ENCODE data around the gene NTNG2.

The NTNG2 gene

DNA sequence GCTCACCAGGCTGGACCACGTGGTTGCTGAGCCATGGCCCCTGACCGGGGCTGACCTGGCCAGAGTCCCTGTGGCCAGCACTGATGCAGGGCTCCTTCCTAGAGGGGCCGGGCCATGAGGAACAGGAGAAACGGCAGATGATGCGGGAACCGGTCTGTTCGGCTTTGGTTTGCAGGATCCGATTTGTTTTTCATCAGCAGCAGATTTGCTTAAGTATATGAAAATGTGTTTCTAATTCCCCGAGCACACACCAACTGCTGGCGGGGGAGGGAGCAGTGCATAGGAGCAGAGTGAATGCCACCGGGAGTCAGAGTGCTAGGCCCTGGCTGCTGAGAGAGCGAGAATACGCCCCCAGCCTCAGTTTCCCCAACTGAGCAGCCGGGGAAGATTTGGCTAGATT is 13.6 kb downstream of the NTNG2 start:
- no peak for DNase-seq

DNA sequence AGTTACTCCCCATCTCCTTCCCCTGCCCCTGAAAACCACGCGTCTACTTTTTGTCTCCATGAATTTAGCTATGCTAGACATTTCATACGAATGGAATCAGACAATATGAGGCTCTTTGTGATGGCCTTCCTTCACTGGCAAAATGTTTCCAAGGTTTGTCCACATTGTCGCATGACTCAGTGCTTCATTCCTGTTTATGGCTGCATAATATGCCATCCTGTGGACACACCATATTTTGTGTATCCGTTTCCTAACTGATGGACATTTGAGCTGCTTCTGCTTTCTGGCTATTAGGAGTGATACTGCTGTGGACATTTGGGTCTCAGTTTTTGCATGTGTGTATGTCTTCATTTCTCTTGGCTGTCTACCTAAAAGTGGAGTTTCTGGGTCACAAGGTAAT is 14.5 kb downstream of the NTNG2 start:
- no peak for DNase-seq

DNA sequence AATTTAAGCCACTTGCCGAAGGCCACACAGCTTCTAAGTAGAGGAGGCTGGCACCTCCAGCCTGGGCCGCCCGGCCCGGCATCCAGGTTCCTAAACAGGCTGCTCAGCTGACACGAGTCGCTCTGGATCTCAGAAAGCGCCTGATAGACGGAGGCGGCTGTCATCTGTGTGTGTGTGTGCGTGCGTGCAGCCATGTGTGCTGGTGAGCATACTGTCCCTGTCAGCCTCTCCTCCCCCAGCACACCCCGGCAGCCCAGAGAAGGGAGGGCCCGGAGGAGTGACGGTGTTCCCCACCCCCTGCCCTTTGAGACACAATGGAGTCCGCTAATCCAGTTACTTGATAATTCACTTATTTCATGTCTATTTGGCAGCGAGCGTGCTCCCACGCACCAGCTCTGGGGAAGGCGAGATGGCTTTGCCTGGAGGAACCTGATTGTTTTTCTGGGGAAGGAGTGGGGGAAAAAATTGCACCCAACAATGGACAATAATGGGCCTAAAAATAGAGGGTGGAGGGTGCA is 20.0 kb downstream of the NTNG2 start:
- DNase-seq = no peak

- DNase-seq = no peak
These were observed 20.6 kb downstream of the NTNG2 start for GRCh38 chr9:132182314-132183091.

GRCh38 chr9:132183134-132183533 is 21.3 kb downstream of the NTNG2 start:
- no peak for DNase-seq

DNA sequence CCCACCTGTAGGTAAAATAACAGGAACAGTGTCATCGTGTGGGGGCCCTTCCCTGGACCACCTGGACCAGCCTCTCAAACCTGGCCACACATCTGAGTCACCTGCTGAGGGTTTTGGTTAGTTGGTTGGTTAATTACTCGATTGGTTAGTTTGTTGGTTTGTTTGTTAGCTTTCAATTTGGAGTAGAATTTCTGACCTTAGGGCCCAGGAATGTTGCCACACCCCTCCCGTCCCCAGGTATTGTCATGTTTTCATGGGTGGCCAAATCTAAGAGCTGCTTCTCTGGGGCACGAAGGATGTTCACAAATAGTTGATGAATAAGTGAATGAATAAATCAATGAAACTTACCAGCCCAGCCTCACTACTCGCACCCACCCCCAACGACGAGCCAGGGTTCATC is 21.9 kb downstream of the NTNG2 start:
- no peak for DNase-seq

- DNase-seq = no peak
These were observed 22.3 kb downstream of the NTNG2 start for GRCh38 chr9:132184124-132184523.

DNA sequence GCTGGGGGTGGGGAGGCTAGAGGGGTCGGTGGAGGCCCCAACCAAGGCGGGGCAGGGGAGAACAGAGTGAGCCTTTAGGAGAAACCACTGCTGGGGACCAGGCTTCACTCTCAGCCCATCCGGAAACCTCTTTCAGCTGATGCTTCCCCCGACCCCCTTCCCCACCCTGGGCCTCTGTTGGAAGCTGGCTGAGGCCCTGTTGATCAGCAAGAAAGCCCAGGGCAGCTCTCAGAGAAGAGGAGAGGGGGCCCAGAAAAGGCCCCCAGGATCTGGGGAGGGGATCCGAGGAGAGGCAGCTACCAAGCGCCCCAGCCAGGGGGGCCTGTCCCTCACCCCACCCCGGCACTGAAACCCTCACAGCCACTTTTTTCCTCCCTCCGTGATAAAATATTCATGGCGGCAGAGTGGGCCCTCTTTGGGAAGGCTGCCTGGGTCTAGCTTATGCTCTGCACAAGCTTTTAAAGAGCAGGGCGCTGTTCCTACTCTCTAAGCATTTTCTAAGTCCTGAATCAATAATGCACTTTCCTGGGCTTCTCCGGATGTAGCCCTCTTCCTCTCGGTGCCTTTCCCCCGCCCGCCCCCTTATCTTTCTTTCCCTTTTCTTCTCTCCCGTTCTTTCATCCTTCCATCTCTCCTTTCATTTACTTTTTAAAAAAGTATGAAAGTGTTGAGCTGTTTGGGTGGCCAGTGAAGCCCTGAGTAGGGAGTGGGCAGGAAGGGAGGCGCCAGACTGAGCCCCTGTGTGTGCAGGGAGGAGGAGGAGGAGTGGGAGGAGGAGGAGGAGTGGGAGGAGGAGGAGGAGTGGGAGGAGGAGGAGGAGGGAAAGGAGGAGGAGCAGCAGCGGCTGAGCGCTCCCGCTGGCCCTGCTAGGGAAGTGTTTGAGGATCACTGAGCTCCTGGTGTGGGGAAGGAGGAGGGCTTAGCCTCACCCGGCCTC is 23.5 kb downstream of the NTNG2 start:
- no peak for DNase-seq

DNA sequence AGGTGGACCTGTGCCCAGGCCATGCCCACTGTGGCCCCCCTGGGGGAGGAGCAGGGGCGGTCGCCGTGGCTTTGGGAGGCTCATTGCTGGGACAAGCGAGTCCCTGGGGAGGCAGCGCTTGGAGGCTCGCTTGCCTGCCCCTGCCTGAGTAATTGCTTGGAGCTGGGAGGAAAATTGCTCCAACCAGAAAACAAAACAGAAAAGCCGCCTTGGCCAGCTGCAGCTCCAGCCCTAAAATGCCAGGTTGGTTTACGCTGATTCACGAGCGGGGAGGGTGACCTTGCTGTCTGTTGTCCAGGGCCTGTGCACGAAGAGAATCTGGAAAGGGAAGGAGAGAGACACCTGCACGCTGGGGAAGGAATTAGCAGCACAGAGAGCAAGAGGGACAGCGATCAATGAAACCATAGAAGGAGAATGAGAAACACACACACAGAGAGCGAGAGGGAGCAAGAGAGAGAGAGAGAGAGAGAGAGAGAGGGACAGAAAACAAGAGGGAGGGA is 25.3 kb downstream of the NTNG2 start:
- DNase-seq = no peak

GRCh38 chr9:132190966-132191365 is 29.1 kb downstream of the NTNG2 start:
- no peak for DNase-seq

- DNase-seq = no peak
These were observed 30.9 kb downstream of the NTNG2 start for GRCh38 chr9:132192728-132193127.

- no peak for DNase-seq
These were observed 31.6 kb downstream of the NTNG2 start for GRCh38 chr9:132193227-132194124.

- no peak for DNase-seq
These were observed 32.6 kb downstream of the NTNG2 start for GRCh38 chr9:132194508-132194907.

- DNase-seq = no peak
These were observed 35.5 kb downstream of the NTNG2 start for GRCh38 chr9:132197315-132197714.

DNA sequence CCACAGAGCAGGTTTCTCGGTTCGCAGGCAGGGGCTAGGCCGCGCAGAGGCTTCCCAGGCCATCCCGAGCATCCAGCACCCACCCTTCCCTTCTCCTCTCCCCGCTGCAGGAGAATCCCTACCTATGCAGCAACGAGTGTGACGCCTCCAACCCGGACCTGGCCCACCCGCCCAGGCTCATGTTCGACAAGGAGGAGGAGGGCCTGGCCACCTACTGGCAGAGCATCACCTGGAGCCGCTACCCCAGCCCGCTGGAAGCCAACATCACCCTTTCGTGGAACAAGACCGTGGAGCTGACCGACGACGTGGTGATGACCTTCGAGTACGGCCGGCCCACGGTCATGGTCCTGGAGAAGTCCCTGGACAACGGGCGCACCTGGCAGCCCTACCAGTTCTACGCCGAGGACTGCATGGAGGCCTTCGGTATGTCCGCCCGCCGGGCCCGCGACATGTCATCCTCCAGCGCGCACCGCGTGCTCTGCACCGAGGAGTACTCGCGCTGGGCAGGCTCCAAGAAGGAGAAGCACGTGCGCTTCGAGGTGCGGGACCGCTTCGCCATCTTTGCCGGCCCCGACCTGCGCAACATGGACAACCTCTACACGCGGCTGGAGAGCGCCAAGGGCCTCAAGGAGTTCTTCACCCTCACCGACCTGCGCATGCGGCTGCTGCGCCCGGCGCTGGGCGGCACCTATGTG is 36.1 kb downstream of the NTNG2 start:
- no peak for DNase-seq

DNA sequence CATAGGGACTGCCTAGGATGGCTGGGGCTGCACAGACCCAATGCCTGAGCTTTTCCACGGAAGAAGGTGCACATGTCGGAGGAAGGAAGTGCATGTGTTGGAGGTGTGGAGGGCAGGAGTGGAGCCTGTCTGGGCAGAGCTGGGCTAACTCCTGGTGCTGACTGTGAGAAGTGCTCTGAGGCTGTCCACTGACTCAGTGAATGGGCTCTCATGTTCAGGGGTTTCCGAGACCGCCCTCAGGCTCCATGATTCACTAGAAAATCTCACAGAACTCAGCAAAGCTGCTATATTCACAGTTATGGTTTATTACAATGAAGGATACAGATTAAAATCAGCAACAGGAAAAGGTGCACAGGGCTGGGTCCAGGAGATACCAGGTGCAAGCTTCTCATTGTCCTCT is 37.2 kb downstream of the NTNG2 start:
- no peak for DNase-seq

DNA sequence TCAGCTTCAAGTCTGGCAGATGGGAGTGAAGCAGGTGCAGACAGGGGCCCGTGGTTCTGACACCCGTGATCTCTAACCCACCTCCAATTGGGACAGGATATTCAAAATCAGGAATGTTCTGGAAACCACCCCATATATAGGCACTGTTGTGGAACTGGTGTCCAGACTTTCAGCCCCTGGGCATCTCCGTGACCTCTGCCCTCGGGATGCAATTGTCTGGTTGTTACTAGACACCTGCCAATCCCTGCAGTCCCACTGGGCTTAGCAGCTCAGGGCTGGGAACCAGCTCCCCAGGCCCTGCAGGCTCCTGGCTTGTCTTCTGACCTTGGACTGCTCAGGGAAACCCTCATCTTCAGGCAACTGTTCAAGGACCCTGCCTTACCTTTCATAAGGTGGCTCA is 38.8 kb downstream of the NTNG2 start:
- no peak for DNase-seq

GRCh38 chr9:132201139-132201538 is 39.3 kb downstream of the NTNG2 start:
- no peak for DNase-seq

- DNase-seq = no peak
These were observed 40.2 kb downstream of the NTNG2 start for GRCh38 chr9:132201780-132202703.

- no peak for DNase-seq
These were observed 43.0 kb downstream of the NTNG2 start for GRCh38 chr9:132204883-132205282.

DNA sequence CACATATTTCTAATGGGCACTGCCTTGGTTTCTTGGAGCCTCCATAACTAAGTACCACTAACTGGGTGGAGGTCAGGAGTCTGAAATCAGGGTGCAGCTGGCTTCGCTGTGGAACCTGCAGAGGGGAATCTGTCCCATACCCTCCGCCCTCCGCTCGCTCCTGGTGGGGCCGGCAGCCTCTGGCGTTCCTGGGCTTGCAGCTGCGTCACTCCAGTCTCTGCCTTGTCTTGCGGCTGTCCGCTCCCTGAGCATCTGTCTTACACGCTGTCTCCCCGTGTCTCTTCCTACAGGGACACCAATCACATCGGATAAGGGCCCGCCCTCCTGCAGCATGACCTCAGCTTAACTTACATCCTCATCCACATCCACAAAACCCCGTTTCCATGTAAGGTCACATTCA is 45.4 kb downstream of the NTNG2 start:
- no peak for DNase-seq

Measured in stimulated activated CD4-positive, alpha-beta T cell treated with anti-CD3 and anti-CD28 coated beads, Interleukin-2, amount 100 ng/mL, for 24 hours (primary cell).